Colonic mucosa (tissue), 4 donors: ENCODE measurements around the gene PDE1C. TPM values are rescaled to one million over a fixed set of nuclear protein-coding genes. Genes with fewer than 3 reads are reported as not detected.
A peak's percentile ranks its signal among the peaks of the same experiment; 100 is the strongest.

Source experiments
- DNase-seq: peaks from one replicate; pipeline ENCODE4 v3.0.0-alpha.2; 2020
- H3K27ac ChIP-seq: fragments of 200-600 bp; one replicate; pipeline ENCODE4 v1.8.0; 2021
- H3K27me3 ChIP-seq: fragments of 200-600 bp; one replicate; pipeline ENCODE4 v1.8.0; 2021
- H3K36me3 ChIP-seq: fragments of 200-600 bp; one replicate; pipeline ENCODE4 v1.8.0; 2021
- H3K4me1 ChIP-seq: fragments of 200-600 bp; one replicate; pipeline ENCODE4 v1.8.0; 2021; ENCODE audit warnings: mild to moderate bottlenecking
- H3K4me3 ChIP-seq: fragments of 200-600 bp; one replicate; pipeline ENCODE4 v1.8.0; 2021
- H3K9ac ChIP-seq, 2 donors: one replicate each; pipeline ENCODE4 v1.7.0; 2013; ENCODE audit warnings: control low read depth in 2 of 2, low read depth in 2 of 2, low read length in 2 of 2
- H3K9me3 ChIP-seq: fragments of 200-600 bp; one replicate; pipeline ENCODE4 v1.8.0; 2021
- CTCF ChIP-seq: fragments of 200-600 bp; IDR thresholded peaks from one replicate; pipeline ENCODE4 v1.8.0; 2022; ENCODE audit warnings: antibody characterized with exemption, mild to moderate bottlenecking
- intact Hi-C: fragments of 100-400 bp; cut with DNase I; formaldehyde crosslinking; loops from one replicate; pipeline ENCODE4 v1.14.1; 2022
- total RNA-seq, 2 donors: library from RNA; stranded (reverse); fragmentation: NEBNext Ultra II Directional in 1 of 2; extraction: Animal tissue kit (Norgen Biotek cat#: 25700) in 1 of 2; gene quantifications; one replicate each; pipeline ENCODE4 v1.2.1, GENCODE V29; 2021
- donor health status: healthy.
- donor health status: DM: no; HTN: no; CAD: no.
- donor health status: DM: no; HTN: no; CAD: no.

Gene PDE1C
- total RNA-seq, 2 donors from 2014 or later = 1.2 to 2.7 TPM

- Histone ChIP-seq H3K9ac (no peak overlapping the region), H3K27me3 (no peaks in the 10 kb centered on the region), H3K4me3 (no peak overlapping the region), H3K9me3 (no peaks in the 10 kb centered on the region), H3K27ac (no peak overlapping the region), H3K36me3 (no peaks in the 10 kb centered on the region), H3K4me1 (no peaks in the 10 kb centered on the region)
- no peak for TF ChIP-seq CTCF
- no peak for DNase-seq
- intact Hi-C loops = loop anchor here (10.0 kb wide), 1 partner anchor 246 kb away; no protein-coding TSS in a partner anchor
These were observed 251.2 kb downstream of the PDE1C start for GRCh38 chr7:31819031-31819430.

DNA sequence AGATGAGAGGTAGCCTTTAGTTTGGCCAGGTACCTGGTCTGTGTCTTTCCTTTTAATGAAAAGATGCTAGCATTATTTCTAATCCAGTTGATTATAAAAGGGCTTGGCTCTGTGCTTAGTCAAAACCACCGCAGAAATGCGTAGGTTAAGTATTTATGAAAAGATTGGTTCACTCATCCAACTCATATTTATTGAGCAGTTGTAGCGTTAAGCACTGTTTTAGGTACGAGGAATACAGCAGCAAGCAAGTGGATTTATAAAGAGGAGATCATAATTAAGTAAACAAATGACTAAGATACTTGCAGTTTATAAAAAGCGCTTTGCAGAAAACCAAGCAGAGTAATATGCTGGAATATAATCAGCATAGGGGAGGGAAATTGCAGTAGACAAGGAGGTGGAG is 253.4 kb downstream of the PDE1C start:
- H3K4me1 ChIP-seq = no peaks in the 10 kb centered on the region
- no peak for TF ChIP-seq CTCF
- no peak for DNase-seq
- no peak overlapping the region for H3K27ac ChIP-seq
- no peaks in the 10 kb centered on the region for H3K36me3 ChIP-seq
- H3K9ac ChIP-seq = peak overlapping the region in 1 of 2 donors; percentile 14
- H3K27me3 ChIP-seq = no peaks in the 10 kb centered on the region
- H3K9me3 ChIP-seq = no peaks in the 10 kb centered on the region
- H3K4me3 ChIP-seq = no peak overlapping the region
- intact Hi-C loops = loop anchor here (10.0 kb wide), 1 partner anchor 248 kb away; no protein-coding TSS in a partner anchor

GRCh38 chr7:31815796-31816195 is 254.4 kb downstream of the PDE1C start:
- no peaks in the 10 kb centered on the region for H3K9me3 ChIP-seq
- no peaks in the 10 kb centered on the region for H3K4me1 ChIP-seq
- intact Hi-C loops = loop anchor here (10.0 kb wide), 1 partner anchor 249 kb away; no protein-coding TSS in a partner anchor
- no peak for TF ChIP-seq CTCF
- no peak overlapping the region for H3K4me3 ChIP-seq
- no peaks in the 10 kb centered on the region for H3K27me3 ChIP-seq
- H3K36me3 ChIP-seq = no peaks in the 10 kb centered on the region
- H3K9ac ChIP-seq = no peak overlapping the region
- no peak overlapping the region for H3K27ac ChIP-seq
- DNase-seq = no peak

DNA sequence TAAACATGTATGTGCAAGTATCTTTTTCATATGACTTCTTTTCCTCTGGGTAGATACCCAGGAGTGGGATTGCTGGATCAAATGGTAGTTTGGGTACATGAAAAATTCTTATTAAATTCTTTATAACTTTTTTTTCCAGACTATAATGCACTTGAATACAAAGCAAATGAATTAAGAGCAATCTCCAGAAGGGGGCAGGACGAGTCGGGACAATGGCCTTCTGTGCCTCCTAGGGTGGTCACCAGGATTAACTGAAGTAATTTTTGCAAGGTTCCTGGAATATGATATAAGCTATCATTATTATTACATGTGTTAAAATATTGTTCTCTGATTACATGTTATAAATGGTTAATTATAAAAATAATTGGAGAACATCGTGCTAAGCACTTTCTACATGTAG is 256.0 kb downstream of the PDE1C start:
- Histone ChIP-seq H3K27me3 (no peaks in the 10 kb centered on the region), H3K9ac (no peak overlapping the region), H3K4me1 (no peaks in the 10 kb centered on the region), H3K36me3 (no peaks in the 10 kb centered on the region), H3K27ac (no peak overlapping the region), H3K9me3 (no peaks in the 10 kb centered on the region), H3K4me3 (no peak overlapping the region)
- DNase-seq = no peak
- intact Hi-C loops = loop anchor here (10.0 kb wide), 1 partner anchor 251 kb away; no protein-coding TSS in a partner anchor
- no peak for TF ChIP-seq CTCF

DNA sequence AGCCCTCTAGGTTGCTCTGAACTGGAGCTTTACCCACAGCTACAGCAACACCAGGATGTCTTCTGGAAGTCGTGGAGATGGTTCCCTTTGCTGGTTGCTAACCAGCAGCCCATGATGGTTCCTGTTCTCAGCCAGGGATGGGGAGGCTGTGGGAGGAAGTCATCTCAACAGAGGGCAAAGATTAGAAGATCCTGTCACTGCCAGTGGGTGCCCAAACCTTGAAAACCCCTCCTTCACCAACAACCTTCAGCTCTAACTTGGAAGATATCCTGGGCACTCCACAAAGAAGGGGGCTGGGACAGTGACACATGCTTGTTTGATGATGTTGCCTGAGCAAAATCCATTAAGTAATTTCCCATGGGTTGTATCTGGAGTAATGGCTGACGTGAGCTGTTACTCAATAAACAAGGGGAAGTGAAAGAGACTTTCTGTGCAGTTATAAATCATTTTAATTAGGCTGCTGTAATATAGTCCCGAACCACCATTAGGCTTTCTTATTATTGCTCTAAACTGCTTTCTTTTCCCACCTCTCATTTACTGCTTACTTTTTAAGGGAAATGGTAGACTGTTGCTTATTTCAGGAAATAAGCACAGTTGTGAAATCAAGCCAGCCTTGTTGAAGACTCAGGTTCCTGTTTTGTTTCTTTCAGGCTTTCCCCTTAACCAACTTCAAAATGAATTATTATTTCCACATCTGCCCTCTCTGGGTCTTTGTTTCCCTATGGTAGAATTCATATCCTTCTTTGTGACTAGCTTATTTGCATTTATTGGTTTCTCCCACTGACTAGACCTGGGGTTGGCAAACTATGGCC is 258.4 kb downstream of the PDE1C start:
- no peaks in the 10 kb centered on the region for H3K4me1 ChIP-seq

More for the DNA sequence above, 258.4 kb downstream of the PDE1C start:
- H3K27ac ChIP-seq = peak overlapping the region; percentile 26
- H3K9ac ChIP-seq = no peak overlapping the region
- H3K27me3 ChIP-seq = no peaks in the 10 kb centered on the region
- no peaks in the 10 kb centered on the region for H3K9me3 ChIP-seq
- H3K4me3 ChIP-seq = no peak overlapping the region
- DNase-seq = no peak
- intact Hi-C loops = loop anchor here (10.0 kb wide), 1 partner anchor 253 kb away; no protein-coding TSS in a partner anchor
- TF ChIP-seq CTCF = no peak
- no peaks in the 10 kb centered on the region for H3K36me3 ChIP-seq
